Smooth muscle cell (in vitro differentiated cells): ENCODE measurements around the gene CTU2. TPM values are rescaled to one million over a fixed set of nuclear protein-coding genes. Genes with fewer than 3 reads are reported as not detected.

Source experiments
- DNase-seq: peaks from one replicate; lab custom pipeline; 2025; ENCODE audit not compliant: unreplicated experiment; lab: John Stamatoyannopoulos, UW
- H2AFZ ChIP-seq: fragments of 200-600 bp; sonication (generic); 2 replicates; pipeline ENCODE4 v1.6.0; 2016; ENCODE audit warnings: antibody characterized with exemption, low read depth, mild to moderate bottlenecking
- H3F3A ChIP-seq: fragments of 200-600 bp; sonication (generic); 2 replicates; pipeline ENCODE4 v1.6.0; 2017; ENCODE audit warnings: antibody characterized with exemption, low read depth
- H3K27ac ChIP-seq: fragments of 200-600 bp; sonication (generic); 2 replicates; pipeline ENCODE4 v1.5.1; 2016; ENCODE audit warnings: low read depth, mild to moderate bottlenecking
- H3K27me3 ChIP-seq: fragments of 200-600 bp; sonication (generic); 2 replicates; pipeline ENCODE4 v1.6.1; 2016; ENCODE audit warnings: low read depth, mild to moderate bottlenecking
- H3K36me3 ChIP-seq: fragments of 200-600 bp; sonication (generic); 2 replicates; pipeline ENCODE4 v1.5.1; 2016; ENCODE audit warnings: low read depth
- H3K4me1 ChIP-seq: fragments of 200-600 bp; sonication (generic); 2 replicates; pipeline ENCODE4 v1.5.1; 2016; ENCODE audit warnings: low read depth
- H3K4me2 ChIP-seq: fragments of 200-600 bp; sonication (generic); 2 replicates; pipeline ENCODE4 v1.6.0; 2016; ENCODE audit warnings: mild to moderate bottlenecking
- H3K4me3 ChIP-seq: fragments of 200-600 bp; sonication (generic); 2 replicates; pipeline ENCODE4 v1.5.1; 2016; ENCODE audit warnings: mild to moderate bottlenecking
- H3K79me2 ChIP-seq: fragments of 200-600 bp; sonication (generic); 2 replicates; pipeline ENCODE4 v1.6.0; 2016; ENCODE audit warnings: low read depth, mild to moderate bottlenecking
- H3K9ac ChIP-seq: fragments of 200-600 bp; sonication (generic); 2 replicates; pipeline ENCODE4 v1.6.0; 2016; ENCODE audit warnings: low read depth
- H3K9me3 ChIP-seq: fragments of 200-600 bp; sonication (generic); replicated peaks from 2 replicates; pipeline ENCODE4 v1.5.1; 2016; ENCODE audit warnings: low read depth
- H4K20me1 ChIP-seq: fragments of 200-600 bp; sonication (generic); 2 replicates; pipeline ENCODE4 v1.6.0; 2016; ENCODE audit warnings: low read depth
- WGBS: methylation state at CpG from one replicate; pipeline ENCODE4 v1.1.7; 2016; ENCODE audit warnings: low lambda C conversion rate; 5-methylcytosine and 5-hydroxymethylcytosine counted together
- polyA plus RNA-seq: library from polyadenylated mRNA; unstranded; fragments of >200 nt; fragmentation: Nextera tagmentation; extraction: Ambion mirVana; gene quantifications from 2 replicates; pipeline ENCODE4 v1.2.1, GENCODE V29; 2016
- total RNA-seq: library from RNA; depleted of rRNA; stranded (reverse); fragments of >200 nt; gene quantifications from 2 replicates; pipeline ENCODE4 v1.2.3, GENCODE V29; 2014
- TF ChIP-seq, protein P1 (sequence below): fragments of 200-600 bp; sonication (generic); IDR thresholded peaks from 2 replicates; pipeline ENCODE4 v1.5.1; 2017; ENCODE audit warnings: borderline replicate concordance, mild to moderate bottlenecking, antibody characterized with exemption; ENCODE audit not compliant: insufficient read depth, poor library complexity, severe bottlenecking

Gene CTU2
- total and polyA plus RNA-seq, 2 experiments from 2014 or later: 5.8 to 21.3 TPM

DNA sequence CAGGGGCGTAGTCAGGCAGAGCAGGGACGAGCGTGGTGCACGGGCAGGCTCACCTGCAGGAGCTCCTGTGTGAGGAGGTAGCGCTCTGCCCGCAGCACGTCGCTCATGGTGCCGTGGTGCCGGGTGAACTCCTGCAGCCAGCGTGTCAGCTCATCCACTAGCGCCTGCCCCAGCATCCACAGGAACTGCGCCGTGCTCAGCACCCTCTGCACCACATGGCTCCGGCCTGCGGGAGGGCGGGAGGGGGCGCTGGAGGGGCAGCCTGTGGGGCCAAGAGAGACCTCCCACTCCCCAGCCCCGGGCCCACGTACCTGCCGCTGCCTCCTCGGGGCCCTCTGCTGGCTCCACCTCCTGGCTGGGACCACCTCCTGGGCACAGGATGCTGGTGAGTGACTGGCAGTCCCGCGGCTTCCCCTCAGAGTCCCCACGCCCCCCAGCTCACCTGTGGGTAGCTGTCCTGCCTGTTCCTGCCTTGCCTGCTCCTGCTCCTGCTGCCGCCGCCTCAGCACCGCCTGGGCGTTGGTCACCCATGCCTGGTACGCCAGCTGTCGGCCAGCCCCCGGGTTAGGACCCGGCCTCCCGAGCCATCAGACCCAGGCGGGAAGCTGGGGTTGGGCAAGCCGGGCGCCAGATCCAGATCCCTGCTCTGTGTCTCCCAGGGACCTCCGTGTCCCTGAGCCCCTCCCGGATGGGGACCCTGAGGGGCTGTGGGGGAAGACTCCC lies 16.6 kb downstream of the CTU2 start:
- TF ChIP-seq, protein P1, sequence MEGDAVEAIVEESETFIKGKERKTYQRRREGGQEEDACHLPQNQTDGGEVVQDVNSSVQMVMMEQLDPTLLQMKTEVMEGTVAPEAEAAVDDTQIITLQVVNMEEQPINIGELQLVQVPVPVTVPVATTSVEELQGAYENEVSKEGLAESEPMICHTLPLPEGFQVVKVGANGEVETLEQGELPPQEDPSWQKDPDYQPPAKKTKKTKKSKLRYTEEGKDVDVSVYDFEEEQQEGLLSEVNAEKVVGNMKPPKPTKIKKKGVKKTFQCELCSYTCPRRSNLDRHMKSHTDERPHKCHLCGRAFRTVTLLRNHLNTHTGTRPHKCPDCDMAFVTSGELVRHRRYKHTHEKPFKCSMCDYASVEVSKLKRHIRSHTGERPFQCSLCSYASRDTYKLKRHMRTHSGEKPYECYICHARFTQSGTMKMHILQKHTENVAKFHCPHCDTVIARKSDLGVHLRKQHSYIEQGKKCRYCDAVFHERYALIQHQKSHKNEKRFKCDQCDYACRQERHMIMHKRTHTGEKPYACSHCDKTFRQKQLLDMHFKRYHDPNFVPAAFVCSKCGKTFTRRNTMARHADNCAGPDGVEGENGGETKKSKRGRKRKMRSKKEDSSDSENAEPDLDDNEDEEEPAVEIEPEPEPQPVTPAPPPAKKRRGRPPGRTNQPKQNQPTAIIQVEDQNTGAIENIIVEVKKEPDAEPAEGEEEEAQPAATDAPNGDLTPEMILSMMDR: no peak
- Histone ChIP-seq H3F3A (no peaks in the 10 kb centered on the region), H3K4me2 (no peak overlapping the region), H3K36me3 (no peaks in the 10 kb centered on the region), H3K4me1 (no peaks in the 10 kb centered on the region), H3K27ac (no peak overlapping the region), H3K9me3 (no peaks in the 10 kb centered on the region), H3K79me2 (no peaks in the 10 kb centered on the region), H4K20me1 (no peaks in the 10 kb centered on the region), H3K9ac (no peak overlapping the region), H3K27me3 (no peaks in the 10 kb centered on the region), H2AFZ (no peak overlapping the region), H3K4me3 (no peak overlapping the region)
- 96% methylated on average over 36 of the region's 39 CpGs for WGBS
- DNase-seq: no peak

DNA sequence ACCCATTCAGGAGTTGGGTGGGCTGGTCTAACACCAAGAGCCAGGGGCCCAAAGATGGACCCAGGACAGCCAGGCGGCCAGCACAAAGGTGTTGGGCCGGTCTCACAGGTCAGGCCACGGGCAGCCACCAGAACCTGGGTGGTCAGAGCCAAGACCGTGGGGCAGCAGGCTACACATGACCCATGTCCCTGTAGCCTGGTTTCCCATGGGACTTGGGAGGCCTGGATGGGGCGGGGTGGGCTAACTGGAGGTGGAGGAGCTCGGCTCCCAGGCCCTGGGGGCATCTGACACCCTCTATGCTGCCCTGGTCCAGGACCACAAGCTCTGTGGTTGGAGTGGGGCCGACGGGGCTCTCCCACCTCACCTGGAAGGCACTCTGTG lies 17.2 kb downstream of the CTU2 start:
- H3K27ac ChIP-seq: no peak overlapping the region
- H3K36me3 ChIP-seq: no peaks in the 10 kb centered on the region
- DNase-seq: no peak
- no peaks in the 10 kb centered on the region for H4K20me1 ChIP-seq
- WGBS: 96% methylated on average over 6 of the region's 8 CpGs
- no peaks in the 10 kb centered on the region for H3K4me1 ChIP-seq
- TF ChIP-seq, protein P1: no peak
- H3K9ac ChIP-seq: no peak overlapping the region
- H3K27me3 ChIP-seq: no peaks in the 10 kb centered on the region
- no peak overlapping the region for H2AFZ ChIP-seq
- H3K9me3 ChIP-seq: no peaks in the 10 kb centered on the region
- H3K79me2 ChIP-seq: no peaks in the 10 kb centered on the region
- no peaks in the 10 kb centered on the region for H3F3A ChIP-seq
- H3K4me3 ChIP-seq: no peak overlapping the region
- no peak overlapping the region for H3K4me2 ChIP-seq

DNA sequence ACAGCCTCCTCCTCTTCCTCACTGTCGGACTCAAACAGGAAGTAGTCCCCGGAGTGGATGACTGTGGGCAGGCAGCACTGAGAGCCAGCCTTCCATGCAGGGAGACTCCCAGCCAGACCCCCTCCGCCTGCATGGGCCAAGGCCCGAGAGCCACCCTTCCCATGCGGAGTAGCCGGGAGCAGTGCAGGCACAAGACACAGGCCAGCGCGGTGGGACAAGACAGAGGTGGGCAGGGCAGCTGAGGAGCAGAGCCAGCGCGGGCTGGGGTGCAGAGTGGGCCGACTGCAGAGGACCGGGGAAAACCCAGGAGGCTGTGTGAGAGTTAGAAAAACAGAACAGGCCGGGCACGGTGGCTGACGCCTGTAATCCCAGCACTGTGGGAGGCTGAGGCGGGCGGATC lies 17.6 kb downstream of the CTU2 start:
- H3K27me3 ChIP-seq: no peaks in the 10 kb centered on the region
- TF ChIP-seq, protein P1: no peak
- no peak overlapping the region for H3K4me3 ChIP-seq
- H3K9me3 ChIP-seq: no peaks in the 10 kb centered on the region
- no peak overlapping the region for H3K9ac ChIP-seq
- H3F3A ChIP-seq: no peaks in the 10 kb centered on the region
- no peak overlapping the region for H3K4me2 ChIP-seq
- no peak overlapping the region for H3K27ac ChIP-seq
- WGBS: 96% methylated on average over 17 of the region's 17 CpGs
- no peaks in the 10 kb centered on the region for H3K4me1 ChIP-seq
- H2AFZ ChIP-seq: no peak overlapping the region
- no peak for DNase-seq
- no peaks in the 10 kb centered on the region for H4K20me1 ChIP-seq
- H3K79me2 ChIP-seq: no peaks in the 10 kb centered on the region
- no peaks in the 10 kb centered on the region for H3K36me3 ChIP-seq
